ENCODE measurements around the gene SDK1. TPM values are rescaled to one million over a fixed set of nuclear protein-coding genes. Genes with fewer than 3 reads are reported as not detected.

The SDK1 gene
- total and polyA plus RNA-seq, 2 donors (not counting 3 experiments of a cell fraction or from before 2014, with no cell fraction given): 1.6 to 3.9 TPM

DNA sequence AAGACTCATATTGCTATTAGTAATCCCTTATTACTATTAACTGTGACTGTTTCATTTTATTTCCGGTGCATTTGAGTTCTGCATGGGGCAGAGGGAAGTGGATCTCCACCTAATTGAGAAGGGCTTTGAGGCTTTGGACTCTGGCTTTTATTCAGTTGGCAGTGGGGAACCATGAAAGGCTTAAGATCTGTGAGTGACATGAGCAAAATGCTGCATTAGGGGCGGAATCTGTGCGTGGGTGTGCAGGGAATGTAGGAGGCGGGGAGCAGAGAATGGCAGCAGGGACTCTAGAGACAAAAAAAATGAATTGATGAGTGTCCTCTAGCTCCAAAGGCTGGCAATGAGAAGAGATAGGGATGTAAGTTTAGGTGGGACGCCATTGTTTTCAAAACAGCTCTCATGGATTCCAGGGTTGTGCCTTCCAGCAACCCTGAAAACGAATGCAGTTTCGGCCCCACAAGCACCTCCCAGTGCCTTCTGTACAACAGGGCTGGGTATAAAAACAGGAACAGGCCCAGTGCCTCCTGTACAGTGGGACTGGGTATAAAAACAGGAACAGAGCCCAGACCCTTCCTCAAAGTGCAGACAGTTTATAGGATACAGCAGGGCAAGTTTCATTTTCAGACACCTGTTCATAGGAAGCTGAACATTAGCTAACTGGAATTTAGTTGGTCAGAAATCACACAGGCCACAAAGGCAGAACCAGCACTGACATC is 717.7 kb downstream of the SDK1 start:
- H2AFZ ChIP-seq (ENCODE audit: low read depth, low read length): no peak overlapping the region
- H3K4me1 ChIP-seq (ENCODE audit: control insufficient read depth, extremely low read depth, insufficient read depth, low read length): peaks cover 9% of the 10 kb centered on the region
- no TSS peak for BruUV-seq (replicated peaks)
- intact Hi-C loops (cut with micrococcal nuclease): no loop called here
- no peak for TF ChIP-seq GATA2 (IDR thresholded peaks at IDR 0.05; ENCODE audit: insufficient read depth, insufficient read length, low read depth, low read length)
- H3K9ac ChIP-seq (replicated peaks; ENCODE audit: extremely low read depth, insufficient read depth, low read length): no peak overlapping the region
- H4K20me1 ChIP-seq (replicated peaks; ENCODE audit: control insufficient read depth, extremely low read depth, insufficient read depth, low read length): no peaks in the 10 kb centered on the region
- no peak overlapping the region for H3K4me2 ChIP-seq (ENCODE audit: insufficient read depth, low read length)
- dilution Hi-C loops (cut with MboI; ENCODE audit: extremely low pct_ligation_motif_present, low sequenced_read_pairs): no loop called here
- FAIRE-seq (no peak), DNase-seq (ENCODE audit: low read depth, low spot score) (no peak)
- POLR2A ChIA-PET: no interaction called here
- H3K36me3 ChIP-seq (ENCODE audit: control insufficient read depth in 2 of 2, extremely low read depth in 1 of 2, insufficient read depth in 2 of 2, low read length in 2 of 2): no peaks in the 10 kb centered on the region
- no peaks in the 10 kb centered on the region for H3K9me3 ChIP-seq (replicated peaks; ENCODE audit: control insufficient read depth, insufficient read depth, low read length)
- no peak overlapping the region for H3K4me3 ChIP-seq (replicated peaks in 1 of 3; ENCODE audit: insufficient read depth in 1 of 3, low read depth in 1 of 3, low read length in 3 of 3)
- no peaks in the 10 kb centered on the region for H3K9me1 ChIP-seq (replicated peaks; ENCODE audit: control insufficient read depth, extremely low read depth, insufficient read depth, low read length)
- no peaks in the 10 kb centered on the region for H3K79me2 ChIP-seq (ENCODE audit: control insufficient read depth, insufficient read depth, low read length)
- H3K27me3 ChIP-seq (ENCODE audit: control insufficient read depth in 2 of 2, insufficient read depth in 2 of 2, low read length in 2 of 2): no peaks in the 10 kb centered on the region
- H3K27ac ChIP-seq (ENCODE audit: insufficient read depth, low read depth, low read length): no peak overlapping the region
- CTCF ChIA-PET: no interaction called here

DNA sequence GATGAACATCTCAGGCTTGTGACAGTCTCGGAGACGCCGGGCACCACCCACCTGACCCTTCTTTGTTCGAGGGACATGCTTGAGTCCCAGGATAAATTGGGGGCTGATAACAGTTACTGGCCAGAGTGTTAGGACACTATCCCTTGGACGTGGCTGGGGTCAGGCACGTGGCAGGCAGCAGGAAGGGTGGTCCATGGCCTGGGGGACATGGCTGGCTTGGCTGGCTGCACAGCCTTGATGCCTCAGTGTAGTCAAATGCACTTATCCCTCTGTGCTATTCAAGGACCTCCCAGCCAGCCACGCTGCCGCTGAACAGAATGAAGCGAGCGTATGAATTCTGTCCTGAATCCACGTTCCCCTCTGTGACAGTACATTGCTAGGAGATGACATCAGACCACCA is 719.0 kb downstream of the SDK1 start:
- Histone ChIP-seq H3K27ac (ENCODE audit: insufficient read depth, low read depth, low read length) (no peak overlapping the region), H3K9me3 (replicated peaks; ENCODE audit: control insufficient read depth, insufficient read depth, low read length) (no peaks in the 10 kb centered on the region), H3K4me1 (ENCODE audit: control insufficient read depth, extremely low read depth, insufficient read depth, low read length) (peaks cover under 1% of the 10 kb centered on the region), H3K36me3 (ENCODE audit: control insufficient read depth in 2 of 2, extremely low read depth in 1 of 2, insufficient read depth in 2 of 2, low read length in 2 of 2) (no peaks in the 10 kb centered on the region), H3K79me2 (ENCODE audit: control insufficient read depth, insufficient read depth, low read length) (no peaks in the 10 kb centered on the region), H3K9ac (replicated peaks; ENCODE audit: extremely low read depth, insufficient read depth, low read length) (no peak overlapping the region), H2AFZ (ENCODE audit: low read depth, low read length) (no peak overlapping the region), H4K20me1 (replicated peaks; ENCODE audit: control insufficient read depth, extremely low read depth, insufficient read depth, low read length) (no peaks in the 10 kb centered on the region), H3K4me3 (replicated peaks in 1 of 3; ENCODE audit: insufficient read depth in 1 of 3, low read depth in 1 of 3, low read length in 3 of 3) (no peak overlapping the region), H3K9me1 (replicated peaks; ENCODE audit: control insufficient read depth, extremely low read depth, insufficient read depth, low read length) (no peaks in the 10 kb centered on the region), H3K4me2 (ENCODE audit: insufficient read depth, low read length) (no peak overlapping the region), H3K27me3 (ENCODE audit: control insufficient read depth in 2 of 2, insufficient read depth in 2 of 2, low read length in 2 of 2) (no peaks in the 10 kb centered on the region)
- dilution Hi-C loops (cut with MboI; ENCODE audit: extremely low pct_ligation_motif_present, low sequenced_read_pairs): no loop called here
- TF ChIP-seq POLR2A (IDR thresholded peaks at IDR 0.05; ENCODE audit: low read depth, low read length) (no peak), POLR2AphosphoS5 (IDR thresholded peaks at IDR 0.05; ENCODE audit: insufficient read depth, low read depth, low read length) (no peak), CTCF (IDR thresholded peaks at IDR 0.05; ENCODE audit: extremely low read depth in 1 of 2, insufficient read depth in 1 of 2, low read depth in 1 of 2, low read length in 2 of 2) (no peak), FOS (IDR thresholded peaks at IDR 0.05; ENCODE audit: borderline replicate concordance, insufficient read depth, low read length) (no peak)
- ChIA-PET POLR2A (no interaction called here), CTCF (no interaction called here)
- DNase-seq (ENCODE audit: low read depth, low spot score): no peak
- no TSS peak for BruUV-seq (replicated peaks)
- intact Hi-C loops (cut with micrococcal nuclease): no loop called here
- FAIRE-seq: no peak

Data from endothelial cell of umbilical vein (primary cell).